GM12878 (cell line): ENCODE results near the gene CYP1B1. TPM values are rescaled to one million over a fixed set of nuclear protein-coding genes. Genes with fewer than 3 reads are reported as not detected.

Source experiments
- ATAC-seq: fragments of 200-7000 bp; cut with Tn5 transposase; 3 replicates; pipeline ENCODE4 v1.9.1; 2020; ENCODE audit warnings: mild to moderate bottlenecking, moderate library complexity
- BruUV-seq: library from RNA; stranded (reverse); fragments of 400-500 nt; replicated peaks from 2 replicates; lab custom pipeline; 2021; lab: Mats Ljungman, UMichigan
- CTCF ChIA-PET: fragments of 300-600 bp; sonication (Branson Sonifier 250); formaldehyde crosslinking; extraction: SDS; loops from one replicate; lab custom pipeline; 2021; ENCODE audit warnings: inconsistent platforms; lab: Yijun Ruan, JAX
- POLR2A ChIA-PET: fragments of 350-600 bp; formaldehyde crosslinking; extraction: SDS; loops from one replicate; lab custom pipeline; 2021; ENCODE audit warnings: inconsistent platforms; lab: Charles Lee
- RAD21 ChIA-PET: fragments of 300-600 bp; sonication (Branson Sonifier 250); formaldehyde crosslinking; loops from one replicate; lab custom pipeline; 2023; ENCODE audit warnings: antibody characterized with exemption; ENCODE audit not compliant: unreplicated experiment; lab: Charles Lee
- SMC1A ChIA-PET: fragments of 300-600 bp; sonication (Branson Sonifier 250); formaldehyde crosslinking; loops from one replicate; lab custom pipeline; 2023; ENCODE audit not compliant: unreplicated experiment, uncharacterized antibody; lab: Charles Lee
- DNase-seq: peaks from one replicate; pipeline ENCODE4 v3.0.0-alpha.2; 2011; ENCODE audit warnings: low read depth, low spot score
- FAIRE-seq: peaks from 3 replicates; lab custom pipeline; 2011; peaks lifted over from hg19 to GRCh38; lab: Jason Lieb, UNC
- H2AFZ ChIP-seq: 2 replicates; pipeline ENCODE4 v1.6.0; 2011; ENCODE audit warnings: low read depth, low read length, control low read depth; ENCODE audit not compliant: control insufficient read depth
- H3K27ac ChIP-seq: 2 replicates; pipeline ENCODE4 v1.5.1; 2011; ENCODE audit warnings: control low read depth; ENCODE audit not compliant: control insufficient read depth, insufficient read depth
- H3K27me3 ChIP-seq, 2 experiments: replicated peaks in 1 of 2; 2 replicates each; pipeline versions ENCODE4 v1.6.0 to v1.6.1; 2011; ENCODE audit warnings: low read length in 1 of 2; ENCODE audit not compliant: control insufficient read depth in 2 of 2, insufficient read depth in 2 of 2
- H3K36me3 ChIP-seq, 2 experiments: 2 replicates each; pipeline ENCODE4 v1.5.1; 2011; ENCODE audit warnings: low read length in 1 of 2; ENCODE audit not compliant: control insufficient read depth in 2 of 2, insufficient read depth in 2 of 2
- H3K4me1 ChIP-seq: 2 replicates; pipeline ENCODE4 v1.6.1; 2011; ENCODE audit warnings: mild to moderate bottlenecking, low read length, moderate library complexity, mixed read lengths; ENCODE audit not compliant: control insufficient read depth, insufficient read depth
- H3K4me2 ChIP-seq: 2 replicates; pipeline ENCODE4 v1.6.0; 2011; ENCODE audit warnings: control low read depth; ENCODE audit not compliant: control insufficient read depth, insufficient read depth
- H3K4me3 ChIP-seq: fragments of 200-600 bp; sonication (generic); 2 replicates; pipeline ENCODE4 v1.5.1; 2016
- H3K79me2 ChIP-seq: 2 replicates; pipeline ENCODE4 v1.6.0; 2011; ENCODE audit warnings: low read length; ENCODE audit not compliant: control insufficient read depth, insufficient read depth
- H3K9ac ChIP-seq: 2 replicates; pipeline ENCODE4 v1.8.0; 2011; ENCODE audit warnings: low read length, control low read depth, mixed read lengths; ENCODE audit not compliant: control insufficient read depth, insufficient read depth
- H3K9me3 ChIP-seq: replicated peaks from 3 replicates; pipeline ENCODE4 v1.5.1; 2011; ENCODE audit warnings: mild to moderate bottlenecking, low read length; ENCODE audit not compliant: control insufficient read depth, insufficient read depth
- H4K20me1 ChIP-seq: 2 replicates; pipeline ENCODE4 v1.6.0; 2011; ENCODE audit not compliant: control insufficient read depth, insufficient read depth
- CBX3 ChIP-seq: fragments of 200-600 bp; sonication (generic); IDR thresholded peaks from 2 replicates; pipeline ENCODE4 v1.6.1; 2016; ENCODE audit warnings: low read depth, borderline replicate concordance
- CBX5 ChIP-seq: sonication (generic); IDR thresholded peaks from 2 replicates; pipeline ENCODE4 v1.6.1; 2016; ENCODE audit warnings: low read depth, moderate library complexity, mild to moderate bottlenecking, inconsistent platforms
- CHD2 ChIP-seq: IDR thresholded peaks from 2 replicates; pipeline ENCODE4 v1.6.1; 2011; ENCODE audit warnings: low read depth, low read length, improper control_type of control experiment, borderline replicate concordance
- HDAC2 ChIP-seq: fragments of 200-600 bp; sonication (generic); IDR thresholded peaks from 2 replicates; pipeline ENCODE4 v1.6.1; 2017
- MXI1 ChIP-seq: fragments of 150-350 bp; IDR thresholded peaks from 2 replicates; pipeline ENCODE4 v1.6.1; 2011; ENCODE audit warnings: low read depth, mild to moderate bottlenecking, inconsistent platforms, low read length, improper control_type of control experiment
- PAX8 ChIP-seq: fragments of 450-650 bp; IDR thresholded peaks from 2 replicates; pipeline ENCODE4 v1.6.1; 2017; ENCODE audit warnings: mild to moderate bottlenecking, moderate library complexity
- POLR2AphosphoS5 ChIP-seq: IDR thresholded peaks from 2 replicates; pipeline ENCODE4 v1.6.1; 2011; ENCODE audit warnings: mild to moderate bottlenecking, low read length, inconsistent platforms
- SP1 ChIP-seq: IDR thresholded peaks from one replicate; pipeline ENCODE4 v1.6.1; 2011; ENCODE audit warnings: low read depth, low read length
- TARDBP ChIP-seq: IDR thresholded peaks from 2 replicates; pipeline ENCODE4 v1.6.1; 2016; ENCODE audit warnings: borderline replicate concordance
- TBL1XR1 ChIP-seq: IDR thresholded peaks from 2 replicates; pipeline ENCODE4 v1.6.1; 2012; ENCODE audit warnings: low read depth, low read length, improper control_type of control experiment
- WGBS: methylation state at CpG from one replicate; pipeline ENCODE4 v1.1.6; 2016; ENCODE audit warnings: low lambda C conversion rate; ENCODE audit not compliant: insufficient replicate concordance, insufficient coverage; ENCODE audit errors: missing lambda C conversion rate; 5-methylcytosine and 5-hydroxymethylcytosine counted together
- in situ Hi-C: fragments of 300-500 bp; cut with MboI; formaldehyde crosslinking; loops from 9 replicates; pipeline ENCODE4 v1.14.3; 2018; ENCODE audit warnings: mixed read lengths
- intact Hi-C: fragments of 100-400 bp; cut with micrococcal nuclease; formaldehyde crosslinking; loops from one replicate; pipeline ENCODE4 v1.14.2; 2022; ENCODE audit not compliant: unreplicated experiment
- polyA plus RNA-seq, 11 experiments: library from polyadenylated mRNA; depleted of rRNA in 4 of 11; unstranded in 6 of 11; stranded (reverse) in 5 of 11; fragments of >200 nt; fragmentation: Nextera tagmentation in 4 of 11; fragmentation: Illumina TruSeq in 1 of 11; extraction: Ambion mirVana in 4 of 11; extraction: Trizol in 1 of 11; gene quantifications; 1 replicate in 1 of 11; 2 replicates in 10 of 11; pipeline versions ENCODE4 v1.2.1 to v1.2.3, GENCODE V29; 2011 to 2016; ENCODE audit warnings: inconsistent platforms in 2 of 11, missing spikeins in 2 of 11, low read depth in 1 of 11
- total RNA-seq, 4 experiments: library from RNA; depleted of rRNA in 3 of 4; stranded (reverse); fragments of >200 nt in 3 of 4; fragmentation: Illumina TruSeq in 1 of 4; extraction: Trizol in 1 of 4; gene quantifications; 2 replicates each; pipeline versions ENCODE4 v1.2.1 to v1.2.3, GENCODE V29; 2013 to 2021
- TF ChIP-seq, protein P1 (sequence below): IDR thresholded peaks from 2 replicates; pipeline ENCODE4 v1.6.1; 2012; ENCODE audit warnings: low read length, inconsistent platforms
- TF ChIP-seq, protein P2 (sequence below): fragments of 450-650 bp; formaldehyde crosslinking; IDR thresholded peaks from 2 replicates; pipeline ENCODE4 v1.4.0; 2022; ENCODE audit warnings: mild to moderate bottlenecking, moderate library complexity
- TF ChIP-seq, protein P3 (sequence below): IDR thresholded peaks from 2 replicates; pipeline ENCODE4 v1.6.1; 2011; ENCODE audit warnings: low read depth, low read length, improper control_type of control experiment, borderline replicate concordance
- TF ChIP-seq, protein P4 (sequence below): fragments of 450-650 bp; IDR thresholded peaks from 2 replicates; pipeline ENCODE4 v1.6.1; 2017; ENCODE audit warnings: mild to moderate bottlenecking
- TF ChIP-seq, protein P5 (sequence below): fragments of 450-650 bp; IDR thresholded peaks from 2 replicates; pipeline ENCODE4 v1.6.1; 2017; ENCODE audit warnings: mild to moderate bottlenecking, low read depth, inconsistent platforms; ENCODE audit not compliant: poor library complexity, severe bottlenecking

CYP1B1 gene
- total and polyA plus RNA-seq, 10 of the 15 experiments (the other 5 are each of a cell fraction or from before 2014, with no cell fraction given): 0.35 to 29.7 (median 3.4) TPM

DNA sequence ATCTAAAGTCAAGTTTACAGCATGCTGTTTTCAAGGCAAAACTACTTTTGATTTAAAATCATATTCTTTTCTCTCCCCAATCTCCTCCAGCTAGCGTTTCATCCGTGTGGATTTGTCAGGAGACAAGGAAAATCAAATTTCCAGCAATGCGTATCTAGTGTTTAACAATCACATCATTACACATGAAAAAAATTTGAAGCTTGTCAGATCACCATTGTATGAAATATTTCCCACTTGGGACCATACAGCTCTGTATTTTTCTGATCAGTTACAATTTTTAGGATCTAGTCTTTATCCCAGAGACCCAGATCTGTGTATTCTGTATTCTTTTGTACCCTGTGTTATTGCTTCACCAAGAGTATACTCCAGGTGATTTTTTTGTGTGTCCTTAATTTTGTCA is 28.6 kb upstream of the CYP1B1 start:
- ChIA-PET SMC1A (no interaction called here), RAD21 (interaction anchor here (1.2 kb wide), 1 partner anchor 11 kb away, joined by 4 read pairs; no protein-coding TSS in a partner anchor)
- Histone ChIP-seq H3K27ac (no peak overlapping the region), H3K9me3 (peaks cover 9% of the 10 kb centered on the region), H2AFZ (no peak overlapping the region), H3K79me2 (no peaks in the 10 kb centered on the region)
- no TSS peak for BruUV-seq
- WGBS: 94% methylated on average over 3 of the region's 3 CpGs
- TF ChIP-seq, protein P1, sequence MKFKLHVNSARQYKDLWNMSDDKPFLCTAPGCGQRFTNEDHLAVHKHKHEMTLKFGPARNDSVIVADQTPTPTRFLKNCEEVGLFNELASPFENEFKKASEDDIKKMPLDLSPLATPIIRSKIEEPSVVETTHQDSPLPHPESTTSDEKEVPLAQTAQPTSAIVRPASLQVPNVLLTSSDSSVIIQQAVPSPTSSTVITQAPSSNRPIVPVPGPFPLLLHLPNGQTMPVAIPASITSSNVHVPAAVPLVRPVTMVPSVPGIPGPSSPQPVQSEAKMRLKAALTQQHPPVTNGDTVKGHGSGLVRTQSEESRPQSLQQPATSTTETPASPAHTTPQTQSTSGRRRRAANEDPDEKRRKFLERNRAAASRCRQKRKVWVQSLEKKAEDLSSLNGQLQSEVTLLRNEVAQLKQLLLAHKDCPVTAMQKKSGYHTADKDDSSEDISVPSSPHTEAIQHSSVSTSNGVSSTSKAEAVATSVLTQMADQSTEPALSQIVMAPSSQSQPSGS: no peak
- TF ChIP-seq SP1: no peak
- no peak for TF ChIP-seq HDAC2
- TF ChIP-seq, protein P2, sequence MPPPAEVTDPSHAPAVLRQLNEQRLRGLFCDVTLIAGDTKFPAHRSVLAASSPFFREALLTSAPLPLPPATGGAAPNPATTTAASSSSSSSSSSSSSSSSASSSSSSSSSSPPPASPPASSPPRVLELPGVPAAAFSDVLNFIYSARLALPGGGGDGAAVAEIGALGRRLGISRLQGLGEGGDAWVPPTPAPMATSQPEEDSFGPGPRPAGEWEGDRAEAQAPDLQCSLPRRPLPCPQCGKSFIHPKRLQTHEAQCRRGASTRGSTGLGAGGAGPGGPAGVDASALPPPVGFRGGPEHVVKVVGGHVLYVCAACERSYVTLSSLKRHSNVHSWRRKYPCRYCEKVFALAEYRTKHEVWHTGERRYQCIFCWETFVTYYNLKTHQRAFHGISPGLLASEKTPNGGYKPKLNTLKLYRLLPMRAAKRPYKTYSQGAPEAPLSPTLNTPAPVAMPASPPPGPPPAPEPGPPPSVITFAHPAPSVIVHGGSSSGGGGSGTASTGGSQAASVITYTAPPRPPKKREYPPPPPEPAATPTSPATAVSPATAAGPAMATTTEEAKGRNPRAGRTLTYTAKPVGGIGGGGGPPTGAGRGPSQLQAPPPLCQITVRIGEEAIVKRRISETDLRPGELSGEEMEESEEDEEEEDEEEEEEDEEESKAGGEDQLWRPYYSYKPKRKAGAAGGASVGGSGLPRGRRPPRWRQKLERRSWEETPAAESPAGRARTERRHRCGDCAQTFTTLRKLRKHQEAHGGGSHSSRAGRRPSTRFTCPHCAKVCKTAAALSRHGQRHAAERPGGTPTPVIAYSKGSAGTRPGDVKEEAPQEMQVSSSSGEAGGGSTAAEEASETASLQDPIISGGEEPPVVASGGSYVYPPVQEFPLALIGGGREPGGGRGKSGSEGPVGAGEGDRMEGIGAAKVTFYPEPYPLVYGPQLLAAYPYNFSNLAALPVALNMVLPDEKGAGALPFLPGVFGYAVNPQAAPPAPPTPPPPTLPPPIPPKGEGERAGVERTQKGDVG (CRISPR knock-in tag): no peak
- no peak for TF ChIP-seq TBL1XR1
- no peak for TF ChIP-seq CHD2
- TF ChIP-seq PAX8: no peak
- TF ChIP-seq CBX5: no peak
- TF ChIP-seq, protein P3, sequence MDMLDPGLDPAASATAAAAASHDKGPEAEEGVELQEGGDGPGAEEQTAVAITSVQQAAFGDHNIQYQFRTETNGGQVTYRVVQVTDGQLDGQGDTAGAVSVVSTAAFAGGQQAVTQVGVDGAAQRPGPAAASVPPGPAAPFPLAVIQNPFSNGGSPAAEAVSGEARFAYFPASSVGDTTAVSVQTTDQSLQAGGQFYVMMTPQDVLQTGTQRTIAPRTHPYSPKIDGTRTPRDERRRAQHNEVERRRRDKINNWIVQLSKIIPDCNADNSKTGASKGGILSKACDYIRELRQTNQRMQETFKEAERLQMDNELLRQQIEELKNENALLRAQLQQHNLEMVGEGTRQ: no peak
- no peak for TF ChIP-seq MXI1
- no peak for TF ChIP-seq TARDBP
- TF ChIP-seq, protein P4, sequence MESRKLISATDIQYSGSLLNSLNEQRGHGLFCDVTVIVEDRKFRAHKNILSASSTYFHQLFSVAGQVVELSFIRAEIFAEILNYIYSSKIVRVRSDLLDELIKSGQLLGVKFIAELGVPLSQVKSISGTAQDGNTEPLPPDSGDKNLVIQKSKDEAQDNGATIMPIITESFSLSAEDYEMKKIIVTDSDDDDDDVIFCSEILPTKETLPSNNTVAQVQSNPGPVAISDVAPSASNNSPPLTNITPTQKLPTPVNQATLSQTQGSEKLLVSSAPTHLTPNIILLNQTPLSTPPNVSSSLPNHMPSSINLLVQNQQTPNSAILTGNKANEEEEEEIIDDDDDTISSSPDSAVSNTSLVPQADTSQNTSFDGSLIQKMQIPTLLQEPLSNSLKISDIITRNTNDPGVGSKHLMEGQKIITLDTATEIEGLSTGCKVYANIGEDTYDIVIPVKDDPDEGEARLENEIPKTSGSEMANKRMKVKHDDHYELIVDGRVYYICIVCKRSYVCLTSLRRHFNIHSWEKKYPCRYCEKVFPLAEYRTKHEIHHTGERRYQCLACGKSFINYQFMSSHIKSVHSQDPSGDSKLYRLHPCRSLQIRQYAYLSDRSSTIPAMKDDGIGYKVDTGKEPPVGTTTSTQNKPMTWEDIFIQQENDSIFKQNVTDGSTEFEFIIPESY: no peak
- no peak for TF ChIP-seq POLR2AphosphoS5
- TF ChIP-seq, protein P5, sequence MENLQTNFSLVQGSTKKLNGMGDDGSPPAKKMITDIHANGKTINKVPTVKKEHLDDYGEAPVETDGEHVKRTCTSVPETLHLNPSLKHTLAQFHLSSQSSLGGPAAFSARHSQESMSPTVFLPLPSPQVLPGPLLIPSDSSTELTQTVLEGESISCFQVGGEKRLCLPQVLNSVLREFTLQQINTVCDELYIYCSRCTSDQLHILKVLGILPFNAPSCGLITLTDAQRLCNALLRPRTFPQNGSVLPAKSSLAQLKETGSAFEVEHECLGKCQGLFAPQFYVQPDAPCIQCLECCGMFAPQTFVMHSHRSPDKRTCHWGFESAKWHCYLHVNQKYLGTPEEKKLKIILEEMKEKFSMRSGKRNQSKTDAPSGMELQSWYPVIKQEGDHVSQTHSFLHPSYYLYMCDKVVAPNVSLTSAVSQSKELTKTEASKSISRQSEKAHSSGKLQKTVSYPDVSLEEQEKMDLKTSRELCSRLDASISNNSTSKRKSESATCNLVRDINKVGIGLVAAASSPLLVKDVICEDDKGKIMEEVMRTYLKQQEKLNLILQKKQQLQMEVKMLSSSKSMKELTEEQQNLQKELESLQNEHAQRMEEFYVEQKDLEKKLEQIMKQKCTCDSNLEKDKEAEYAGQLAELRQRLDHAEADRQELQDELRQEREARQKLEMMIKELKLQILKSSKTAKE: no peak
- no peak for TF ChIP-seq CBX3
- TF ChIP-seq, all 136 proteins: peak for 0
- no peaks in the 10 kb centered on the region for H3K36me3 ChIP-seq
- no peaks in the 10 kb centered on the region for H4K20me1 ChIP-seq
- H3K4me3 ChIP-seq: no peak overlapping the region
- DNase-seq (no peak), FAIRE-seq (no peak), ATAC-seq (no peak)
- CTCF ChIA-PET: no interaction called here
- in situ Hi-C loops (no loop called here), intact Hi-C loops (no loop called here)
- no peak overlapping the region for H3K4me2 ChIP-seq
- no peak overlapping the region for H3K9ac ChIP-seq
- H3K27me3 ChIP-seq: no peaks in the 10 kb centered on the region
- POLR2A ChIA-PET: no interaction called here
- peaks cover 8% of the 10 kb centered on the region for H3K4me1 ChIP-seq
